Measurements from ENCODE around the gene SENP3. TPM values are rescaled to one million over a fixed set of nuclear protein-coding genes. Genes with fewer than 3 reads are reported as not detected.

Gene SENP3
- total RNA-seq, 2 experiments from 2014 or later: 77.6 to 100 TPM

GRCh38 chr17:7589891-7590691 lies 28.4 kb downstream of the SENP3 start, which contains the start of gene SOX15:
SOX15 (minus strand) TSS chr17:7590094; CDS start chr17:7589676, 418 bp downstream.
- TF ChIP-seq EZH2phosphoT487 (IDR thresholded peaks at IDR 0.05; ENCODE audit: borderline replicate concordance, low read depth, low read length): no peak
- TF ChIP-seq CTCF (conservative IDR thresholded peaks at IDR 0.05; ENCODE audit: low read length): no peak
- Histone ChIP-seq H3K79me2 (ENCODE audit: insufficient read depth, low read depth, low read length) (no peaks in the 10 kb centered on the region), H3K27ac (ENCODE audit: low read depth, low read length, poor library complexity, severe bottlenecking) (no peak within 1 kb of the TSS), H3K36me3 (ENCODE audit: insufficient read depth, low read length) (peaks cover 85% of the 10 kb centered on the region), H4K20me1 (ENCODE audit: insufficient read depth, low read length) (no peaks in the 10 kb centered on the region), H3K9me2 (ENCODE audit: insufficient read depth, low read length) (no peaks in the 10 kb centered on the region), H3K9me3 (ENCODE audit: low read length) (no peaks in the 10 kb centered on the region), H3K4me1 (ENCODE audit: insufficient read depth, low read length, poor library complexity, severe bottlenecking) (peaks cover 1% of the 10 kb centered on the region), H3K4me3 (ENCODE audit: low read depth, low read length, poor library complexity, severe bottlenecking) (no peak within 1 kb of the TSS), H2AFZ (ENCODE audit: low read length) (no peak within 1 kb of the TSS), H3K4me2 (ENCODE audit: low read length) (no peak within 1 kb of the TSS)
- no TSS peak for BruUV-seq (replicated peaks)
- POLR2A ChIA-PET: no interaction called here
- CTCF ChIA-PET (ENCODE audit: unreplicated experiment): interaction anchor here (1.0 kb wide), 1 partner anchor 76 kb away, joined by 3 read pairs; no protein-coding TSS in a partner anchor
- DNase-seq (ENCODE audit: low spot score): no peak
- intact Hi-C loops (cut with micrococcal nuclease; ENCODE audit: unreplicated experiment): no loop called here

DNA sequence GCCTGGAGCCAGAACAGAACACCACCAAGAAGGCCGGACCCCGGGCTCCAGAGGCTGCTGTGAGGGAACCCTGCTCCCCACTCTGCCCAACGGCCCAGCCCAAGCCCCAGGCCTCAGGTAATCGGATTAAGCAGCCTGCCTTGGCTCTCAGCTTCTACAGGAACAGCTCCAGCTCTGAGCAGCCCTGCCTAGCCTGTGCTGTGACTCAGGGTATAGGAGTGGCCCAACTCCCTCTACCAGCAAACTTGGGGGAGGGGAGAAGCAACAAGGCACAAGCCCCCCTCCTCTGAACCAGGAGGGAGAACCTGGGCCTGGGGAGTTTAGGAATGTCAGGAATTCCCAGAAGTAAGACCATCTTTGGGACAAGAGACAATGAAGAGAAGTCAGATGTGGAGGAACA lies 29.0 kb downstream of the SENP3 start:
- POLR2A ChIA-PET: no interaction called here
- CTCF ChIA-PET (ENCODE audit: unreplicated experiment): no interaction called here
- no TSS peak for BruUV-seq (replicated peaks)
- no peak overlapping the region for H3K4me2 ChIP-seq (ENCODE audit: low read length)
- TF ChIP-seq CTCF (conservative IDR thresholded peaks at IDR 0.05; ENCODE audit: low read length) (no peak), EZH2phosphoT487 (IDR thresholded peaks at IDR 0.05; ENCODE audit: borderline replicate concordance, low read depth, low read length) (no peak)
- H3K9me2 ChIP-seq (ENCODE audit: insufficient read depth, low read length): no peaks in the 10 kb centered on the region
- no peak for DNase-seq (ENCODE audit: low spot score)
- H4K20me1 ChIP-seq (ENCODE audit: insufficient read depth, low read length): no peaks in the 10 kb centered on the region
- H2AFZ ChIP-seq (ENCODE audit: low read length): no peak overlapping the region
- H3K4me1 ChIP-seq (ENCODE audit: insufficient read depth, low read length, poor library complexity, severe bottlenecking): no peaks in the 10 kb centered on the region
- no peak overlapping the region for H3K27ac ChIP-seq (ENCODE audit: low read depth, low read length, poor library complexity, severe bottlenecking)
- H3K4me3 ChIP-seq (ENCODE audit: low read depth, low read length, poor library complexity, severe bottlenecking): no peak overlapping the region
- no peaks in the 10 kb centered on the region for H3K79me2 ChIP-seq (ENCODE audit: insufficient read depth, low read depth, low read length)
- intact Hi-C loops (cut with micrococcal nuclease; ENCODE audit: unreplicated experiment): no loop called here
- peaks cover 89% of the 10 kb centered on the region for H3K36me3 ChIP-seq (ENCODE audit: insufficient read depth, low read length)
- no peaks in the 10 kb centered on the region for H3K9me3 ChIP-seq (ENCODE audit: low read length)

- no peaks in the 10 kb centered on the region for H3K9me3 ChIP-seq (ENCODE audit: low read length)
- H3K9me2 ChIP-seq (ENCODE audit: insufficient read depth, low read length): no peaks in the 10 kb centered on the region
- ChIA-PET CTCF (ENCODE audit: unreplicated experiment) (no interaction called here), POLR2A (no interaction called here)
- intact Hi-C loops (cut with micrococcal nuclease; ENCODE audit: unreplicated experiment): no loop called here
- no peak for DNase-seq (ENCODE audit: low spot score)
- H3K4me3 ChIP-seq (ENCODE audit: low read depth, low read length, poor library complexity, severe bottlenecking): no peak overlapping the region
- BruUV-seq (replicated peaks): no TSS peak
- no peak overlapping the region for H3K27ac ChIP-seq (ENCODE audit: low read depth, low read length, poor library complexity, severe bottlenecking)
- H3K4me2 ChIP-seq (ENCODE audit: low read length): no peak overlapping the region
- H4K20me1 ChIP-seq (ENCODE audit: insufficient read depth, low read length): no peaks in the 10 kb centered on the region
- peaks cover 92% of the 10 kb centered on the region for H3K36me3 ChIP-seq (ENCODE audit: insufficient read depth, low read length)
- TF ChIP-seq EZH2phosphoT487 (IDR thresholded peaks at IDR 0.05; ENCODE audit: borderline replicate concordance, low read depth, low read length) (no peak), CTCF (conservative IDR thresholded peaks at IDR 0.05; ENCODE audit: low read length) (no peak)
- no peaks in the 10 kb centered on the region for H3K4me1 ChIP-seq (ENCODE audit: insufficient read depth, low read length, poor library complexity, severe bottlenecking)
- no peak overlapping the region for H2AFZ ChIP-seq (ENCODE audit: low read length)
- no peaks in the 10 kb centered on the region for H3K79me2 ChIP-seq (ENCODE audit: insufficient read depth, low read depth, low read length)
These were observed 29.9 kb downstream of the SENP3 start for GRCh38 chr17:7591596-7591995.
